Central memory CD4-positive, alpha-beta T cell (primary cell): ENCODE measurements around the gene TLR2.

Experiments used
- DNase-seq: peaks from one replicate; pipeline ENCODE4 v3.0.0; 2022

Gene TLR2

GRCh38 chr4:153731239-153731638 lies 47.2 kb downstream of the TLR2 start:
- DNase-seq: no peak

- no peak for DNase-seq
These were observed 49.8 kb downstream of the TLR2 start for GRCh38 chr4:153733751-153734448.

- DNase-seq: no peak
These were observed 51.9 kb downstream of the TLR2 start for GRCh38 chr4:153735906-153736461.

GRCh38 chr4:153741541-153741940 lies 57.5 kb downstream of the TLR2 start:
- DNase-seq: no peak

GRCh38 chr4:153745651-153746050 lies 61.6 kb downstream of the TLR2 start:
- no peak for DNase-seq

- DNase-seq: no peak
These were observed 63.4 kb downstream of the TLR2 start for GRCh38 chr4:153747406-153747955.

- no peak for DNase-seq
These were observed 64.3 kb downstream of the TLR2 start for GRCh38 chr4:153748378-153748777.

GRCh38 chr4:153750197-153750817 lies 66.2 kb downstream of the TLR2 start:
- DNase-seq: peak; percentile 59

- DNase-seq: no peak
These were observed 71.1 kb downstream of the TLR2 start for GRCh38 chr4:153755186-153755585.
